Progenitor cell of endocrine pancreas (in vitro differentiated cells): Measurements from ENCODE around the gene TRMO. TPM values are rescaled to one million over a fixed set of nuclear protein-coding genes. Genes with fewer than 3 reads are reported as not detected.

Experiments used
- DNase-seq: peaks from one replicate; pipeline ENCODE4 v3.0.0; 2021; ENCODE audit warnings: low spot score; ENCODE audit not compliant: unreplicated experiment
- H3K27ac Mint-ChIP-seq: 2 replicates; pipeline ENCODE4 v1.8.0; 2021; ENCODE audit warnings: mild to moderate bottlenecking, moderate library complexity, mixed read lengths
- H3K27me3 Mint-ChIP-seq: 2 replicates; pipeline ENCODE4 v1.8.0; 2021; ENCODE audit warnings: mixed read lengths
- H3K36me3 Mint-ChIP-seq: 2 replicates; pipeline ENCODE4 v1.8.0; 2022; ENCODE audit warnings: mixed read lengths; ENCODE audit not compliant: insufficient read depth
- H3K4me1 Mint-ChIP-seq: 2 replicates; pipeline ENCODE4 v1.8.0; 2021; ENCODE audit warnings: low read depth, mixed read lengths
- H3K4me3 Mint-ChIP-seq: 2 replicates; pipeline ENCODE4 v1.8.0; 2021; ENCODE audit warnings: low read depth, mild to moderate bottlenecking, moderate library complexity, mixed read lengths
- H3K9me3 Mint-ChIP-seq: 2 replicates; pipeline ENCODE4 v1.8.0; 2021; ENCODE audit warnings: low read depth, mixed read lengths
- CTCF ChIP-seq: fragments of 200-600 bp; sonication (generic); IDR thresholded peaks from one replicate; pipeline ENCODE4 v1.5.0; 2021; ENCODE audit warnings: antibody characterized with exemption, mild to moderate bottlenecking; ENCODE audit not compliant: unreplicated experiment
- total RNA-seq: library from RNA; stranded (reverse); gene quantifications from 2 replicates; pipeline ENCODE4 v1.2.1, GENCODE V29; 2021

The TRMO gene
- total RNA-seq, 1 donor from 2014 or later: 14.2 TPM

GRCh38 chr9:97928986-97929604, 6.8 kb upstream of the TRMO start:
- Mint-ChIP-seq H3K36me3 (no peaks in the 10 kb centered on the region), H3K4me1 (no peaks in the 10 kb centered on the region), H3K27ac (no peak overlapping the region), H3K27me3 (peaks cover 74% of the 10 kb centered on the region), H3K9me3 (no peaks in the 10 kb centered on the region), H3K4me3 (no peak overlapping the region)
- TF ChIP-seq CTCF: no peak
- DNase-seq: no peak

GRCh38 chr9:97925497-97926334, 3.4 kb upstream of the TRMO start:
- no peaks in the 10 kb centered on the region for H3K9me3 Mint-ChIP-seq
- no peaks in the 10 kb centered on the region for H3K36me3 Mint-ChIP-seq
- no peak overlapping the region for H3K27ac Mint-ChIP-seq
- peaks cover 3% of the 10 kb centered on the region for H3K4me1 Mint-ChIP-seq
- H3K4me3 Mint-ChIP-seq: no peak overlapping the region
- peaks cover 54% of the 10 kb centered on the region for H3K27me3 Mint-ChIP-seq
- no peak for DNase-seq
- no peak for TF ChIP-seq CTCF

GRCh38 chr9:97924386-97924785, 2.1 kb upstream of the TRMO start:
- H3K36me3 Mint-ChIP-seq: no peaks in the 10 kb centered on the region
- peaks cover 3% of the 10 kb centered on the region for H3K4me1 Mint-ChIP-seq
- H3K27ac Mint-ChIP-seq: no peak overlapping the region
- TF ChIP-seq CTCF: no peak
- H3K27me3 Mint-ChIP-seq: peaks cover 41% of the 10 kb centered on the region
- no peaks in the 10 kb centered on the region for H3K9me3 Mint-ChIP-seq
- DNase-seq: no peak
- H3K4me3 Mint-ChIP-seq: no peak overlapping the region

- Mint-ChIP-seq H3K4me3 (peak overlapping the region; percentile 54), H3K27me3 (peaks cover 33% of the 10 kb centered on the region), H3K9me3 (no peaks in the 10 kb centered on the region), H3K36me3 (no peaks in the 10 kb centered on the region), H3K27ac (peak overlapping the region; percentile 91), H3K4me1 (peaks cover 3% of the 10 kb centered on the region)
- TF ChIP-seq CTCF: peak; percentile 76
- peak; percentile 21 for DNase-seq
Measured at GRCh38 chr9:97923529-97924108, 1.3 kb upstream of the TRMO start.

DNA sequence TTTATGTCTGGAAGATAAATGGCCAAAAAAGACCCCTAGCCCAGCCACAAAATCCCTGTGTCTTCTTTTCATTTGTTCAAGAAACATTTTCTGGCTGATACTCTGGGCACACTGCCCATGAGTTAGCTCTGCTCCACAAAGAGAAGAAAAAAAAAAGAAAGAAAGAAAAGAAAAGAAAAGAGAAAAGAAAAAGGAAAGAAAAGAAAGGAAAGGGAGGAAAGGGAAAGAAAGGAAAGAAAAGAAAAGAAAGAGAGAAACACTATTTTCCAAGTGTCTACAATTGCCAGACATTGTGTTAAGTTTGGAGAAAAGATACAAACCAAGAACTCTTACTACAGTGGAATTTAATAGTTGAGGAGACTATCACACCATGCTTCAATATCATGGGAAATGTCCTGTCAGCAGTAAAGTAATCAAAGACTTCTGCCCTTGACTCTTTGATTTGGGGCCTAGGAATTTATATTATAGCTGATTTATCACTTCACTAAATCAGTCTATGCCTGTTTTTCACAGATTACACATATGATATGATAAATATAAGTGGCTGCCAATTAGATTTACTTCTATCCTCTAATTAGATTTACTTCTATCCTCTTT, 3.0 kb downstream of the TRMO start:
- no peak overlapping the region for H3K4me3 Mint-ChIP-seq
- no peak for DNase-seq
- peaks cover 9% of the 10 kb centered on the region for H3K36me3 Mint-ChIP-seq
- H3K27ac Mint-ChIP-seq: no peak overlapping the region
- H3K9me3 Mint-ChIP-seq: no peaks in the 10 kb centered on the region
- no peak for TF ChIP-seq CTCF
- H3K27me3 Mint-ChIP-seq: peaks cover 5% of the 10 kb centered on the region
- peaks cover 3% of the 10 kb centered on the region for H3K4me1 Mint-ChIP-seq
